Activated CD8-positive, alpha-beta memory T cell treated with anti-CD3 and anti-CD28 coated beads for 4 hours (primary cell): ENCODE results near the gene SCN1B.

ENCODE experiments used
- DNase-seq, 2 donors: peaks; one replicate each; pipeline ENCODE4 v3.0.0-alpha.2; 2020; ENCODE audit warnings: low read depth in 2 of 2

SCN1B gene

DNA sequence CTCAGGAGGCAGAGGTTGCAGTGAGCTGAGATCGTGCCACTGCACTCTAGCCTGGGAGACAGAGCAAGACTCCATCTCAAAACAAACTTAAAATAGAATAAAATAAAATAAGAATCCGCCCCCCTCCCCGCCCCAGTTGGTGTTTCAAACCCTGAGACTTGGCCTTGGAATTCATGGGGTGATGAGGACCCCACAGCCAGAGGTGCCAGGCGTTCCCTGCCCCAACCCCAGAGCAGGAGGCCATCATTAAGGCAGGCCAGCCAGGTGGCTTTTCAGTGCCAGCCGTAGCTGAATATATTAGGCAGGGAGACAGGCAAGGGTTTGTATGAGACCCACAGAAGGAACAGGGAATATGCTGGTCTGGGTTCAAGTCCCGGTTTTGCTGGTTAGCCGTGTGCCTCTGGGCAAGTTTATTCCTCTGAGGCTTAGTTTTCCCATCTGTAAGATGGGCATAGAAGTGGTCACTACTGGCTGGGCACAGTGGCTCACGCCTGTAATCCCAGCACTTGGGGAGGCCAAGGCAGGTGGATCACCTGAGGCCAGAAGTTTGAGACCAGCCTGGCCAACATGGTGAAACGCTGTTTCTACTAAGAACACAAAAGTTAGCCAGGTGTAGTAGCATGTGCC, 23.5 kb downstream of the SCN1B start:
- DNase-seq: no peak

DNA sequence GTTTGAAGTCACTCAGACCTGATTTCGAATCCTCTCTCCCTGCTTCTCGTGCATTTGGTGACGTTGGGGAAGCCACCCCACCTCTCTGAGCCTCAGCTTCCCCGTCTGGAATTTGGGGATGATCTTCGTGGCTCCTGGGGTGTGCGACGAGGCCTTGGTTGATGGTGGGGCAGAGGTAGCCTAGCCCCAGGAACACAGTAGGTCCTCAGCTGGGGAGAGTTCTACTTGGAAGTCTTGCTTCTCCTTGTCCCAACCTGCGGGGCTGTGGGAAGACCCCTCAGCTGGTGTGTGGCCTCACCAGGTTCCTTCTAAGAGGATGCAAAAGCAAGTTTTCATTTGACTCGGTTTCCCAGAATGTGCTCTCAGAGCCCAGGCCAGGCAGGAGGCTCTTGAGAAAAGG, 24.4 kb downstream of the SCN1B start:
- DNase-seq: no peak

DNA sequence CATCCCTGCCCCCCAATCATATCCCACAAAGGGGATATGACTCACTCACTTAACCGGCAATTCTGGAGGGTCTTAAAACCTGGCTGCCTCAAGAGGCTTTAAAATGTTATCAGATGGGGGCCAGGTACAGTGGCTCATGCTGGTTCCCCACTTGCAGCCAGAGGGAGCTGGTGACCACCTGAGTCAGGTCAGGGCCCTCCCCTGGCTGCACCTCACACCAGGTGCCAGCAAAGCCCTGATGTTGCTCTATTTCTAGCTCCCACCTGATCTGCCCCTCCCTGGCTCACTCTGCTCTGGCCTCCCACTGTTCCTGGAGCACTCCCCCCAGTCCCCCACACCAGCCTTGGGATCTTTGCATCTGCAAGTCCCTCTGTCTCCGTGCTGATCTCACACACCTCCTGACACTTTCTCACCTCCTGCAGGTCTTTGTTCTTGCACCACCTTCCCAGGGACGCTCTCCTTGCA, 25.5 kb downstream of the SCN1B start:
- DNase-seq: no peak

DNA sequence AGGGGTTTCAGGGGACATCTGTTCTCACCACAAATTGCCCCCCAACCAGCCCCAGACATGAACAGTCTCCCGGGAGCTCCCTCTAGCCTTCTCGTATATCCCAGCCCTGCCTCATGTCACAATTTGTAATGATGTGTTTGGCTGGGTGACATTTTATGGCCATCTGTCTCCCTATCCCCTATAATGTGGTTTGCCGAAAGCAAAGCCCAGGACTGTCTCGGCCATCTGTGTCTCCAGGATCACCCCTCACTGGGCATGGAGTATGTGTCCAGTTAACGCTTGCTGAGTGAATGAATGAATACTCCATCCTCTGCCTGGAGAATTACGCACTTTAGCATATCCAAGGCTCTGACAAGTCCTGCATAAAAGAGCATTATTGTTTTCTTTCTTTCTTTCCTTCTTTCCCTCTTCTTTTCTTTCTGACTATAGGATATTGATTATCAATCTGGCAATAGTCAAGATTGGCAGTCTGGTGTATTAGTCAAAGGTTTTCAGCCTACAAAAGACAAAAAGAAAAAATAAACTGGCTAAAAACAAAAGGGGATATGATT, 26.3 kb downstream of the SCN1B start:
- no peak for DNase-seq

DNA sequence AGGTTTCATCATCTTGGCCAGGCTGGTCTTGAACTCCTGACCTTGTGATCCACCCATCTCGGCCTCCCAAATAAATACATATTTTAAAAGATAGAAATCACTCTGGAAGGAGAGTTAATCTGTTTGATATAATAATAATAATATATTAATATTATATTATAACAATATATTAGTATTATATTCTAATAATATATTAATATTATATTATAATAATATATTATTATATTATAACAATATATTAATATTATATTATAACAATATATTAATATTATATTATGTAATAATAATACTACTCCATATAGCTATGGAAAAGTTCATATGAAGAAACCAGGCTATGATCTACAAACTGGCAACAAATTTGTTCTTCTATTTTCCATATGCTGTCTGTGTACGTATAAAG, 28.1 kb downstream of the SCN1B start:
- DNase-seq: no peak

DNA sequence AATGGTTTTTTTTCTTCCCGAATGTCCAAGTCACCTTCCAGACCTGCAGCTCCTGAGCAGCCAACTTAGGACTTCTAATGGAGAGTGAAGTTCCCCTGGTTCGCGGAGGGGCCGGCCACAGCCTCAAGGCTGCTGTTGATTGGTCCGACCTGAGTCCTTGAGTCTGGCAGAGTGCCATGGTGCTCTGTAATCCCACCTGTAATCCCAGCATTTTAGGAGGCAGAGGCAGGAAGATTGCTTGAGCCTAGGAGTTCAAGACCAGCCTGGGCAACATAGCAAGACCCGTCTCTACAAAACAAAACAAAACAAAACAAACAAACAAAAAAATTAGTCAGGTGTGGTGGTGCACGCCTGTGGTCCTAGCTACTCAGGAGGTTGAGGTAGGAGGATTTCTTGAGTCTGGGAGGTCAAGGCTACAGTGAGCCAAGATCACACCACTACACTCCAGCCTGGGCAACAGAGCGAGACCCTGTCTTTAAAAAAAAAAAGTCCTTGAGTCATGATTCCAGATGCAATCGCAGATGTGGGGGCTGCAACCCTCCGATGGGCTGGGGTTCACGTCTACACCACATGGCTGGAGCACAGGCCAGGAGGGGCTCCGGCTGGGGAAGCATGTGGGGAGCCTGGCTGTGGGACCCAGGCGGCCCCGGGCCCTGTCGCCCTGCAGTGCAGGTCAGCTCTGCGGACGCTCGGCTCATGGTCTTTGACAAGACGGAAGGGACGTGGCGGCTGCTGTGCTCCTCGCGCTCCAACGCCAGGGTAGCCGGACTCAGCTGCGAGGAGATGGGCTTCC, 28.9 kb downstream of the SCN1B start:
- no peak for DNase-seq

DNA sequence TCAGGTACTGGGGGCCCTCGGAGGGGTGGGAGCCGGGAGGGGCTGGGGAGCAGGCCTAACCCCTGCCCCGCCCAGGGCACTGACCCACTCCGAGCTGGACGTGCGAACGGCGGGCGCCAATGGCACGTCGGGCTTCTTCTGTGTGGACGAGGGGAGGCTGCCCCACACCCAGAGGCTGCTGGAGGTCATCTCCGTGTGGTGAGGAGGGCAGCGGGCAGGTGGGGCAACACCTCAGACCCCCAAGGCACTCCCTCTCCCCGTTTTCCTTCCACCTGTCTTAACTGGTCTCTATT, 29.5 kb downstream of the SCN1B start:
- DNase-seq: no peak

DNA sequence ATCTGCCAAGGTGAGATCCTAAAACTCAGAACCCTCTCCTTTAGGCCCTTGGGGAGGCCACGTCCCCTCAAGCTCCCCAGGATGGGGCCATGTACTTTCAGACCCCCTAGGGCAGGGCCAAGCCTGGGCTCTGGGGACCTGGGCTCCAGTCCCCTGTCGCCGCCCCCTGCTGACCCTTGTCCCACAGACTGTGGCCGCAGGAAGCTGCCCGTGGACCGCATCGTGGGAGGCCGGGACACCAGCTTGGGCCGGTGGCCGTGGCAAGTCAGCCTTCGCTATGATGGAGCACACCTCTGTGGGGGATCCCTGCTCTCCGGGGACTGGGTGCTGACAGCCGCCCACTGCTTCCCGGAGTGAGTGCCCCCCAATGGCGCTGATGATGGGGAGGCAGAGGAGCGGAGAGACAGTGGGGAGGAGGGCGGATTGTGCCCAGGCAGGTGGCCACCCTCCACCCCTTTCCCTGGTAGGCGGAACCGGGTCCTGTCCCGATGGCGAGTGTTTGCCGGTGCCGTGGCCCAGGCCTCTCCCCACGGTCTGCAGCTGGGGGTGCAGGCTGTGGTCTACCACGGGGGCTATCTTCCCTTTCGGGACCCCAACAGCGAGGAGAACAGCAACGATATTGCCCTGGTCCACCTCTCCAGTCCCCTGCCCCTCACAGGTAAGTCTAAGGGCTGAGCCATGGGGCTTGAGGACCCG, 30.0 kb downstream of the SCN1B start:
- no peak for DNase-seq

DNA sequence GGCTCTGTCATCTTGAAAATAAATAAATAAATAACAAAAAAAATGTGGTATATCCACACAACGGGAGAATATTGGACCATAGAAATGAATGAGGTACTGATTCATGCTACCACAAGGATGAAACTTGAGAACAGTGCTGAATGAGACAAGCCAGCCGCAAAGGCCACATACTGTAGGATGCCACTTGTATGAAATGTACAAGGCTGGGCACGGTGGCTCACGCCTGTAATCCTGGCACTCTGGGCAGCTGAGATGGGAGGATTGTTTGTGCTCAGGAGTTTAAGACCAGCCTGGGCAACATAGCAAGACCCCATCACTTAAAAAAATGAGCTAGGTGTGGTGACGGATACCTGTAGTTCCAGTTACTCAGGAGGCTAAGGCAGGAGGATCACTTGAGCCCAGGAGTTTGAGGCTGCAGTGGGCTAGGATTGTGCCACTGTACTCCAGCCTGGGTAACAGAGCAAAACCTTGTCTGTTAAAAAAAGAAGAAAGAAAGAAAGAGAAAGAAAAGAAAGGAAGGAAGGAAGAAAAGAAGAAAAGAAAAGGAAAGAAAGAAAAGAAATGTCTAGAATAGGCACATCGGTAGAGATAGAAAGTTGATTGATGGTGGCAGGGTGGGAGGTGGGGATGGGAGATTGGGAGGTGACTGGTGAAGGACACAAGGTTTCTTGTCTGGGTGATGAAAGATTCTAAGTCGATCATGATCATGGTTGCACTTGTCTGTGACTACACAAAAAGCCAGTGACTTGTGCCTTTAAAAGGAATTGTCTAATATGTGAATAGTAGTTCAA, 31.5 kb downstream of the SCN1B start:
- DNase-seq: no peak

DNA sequence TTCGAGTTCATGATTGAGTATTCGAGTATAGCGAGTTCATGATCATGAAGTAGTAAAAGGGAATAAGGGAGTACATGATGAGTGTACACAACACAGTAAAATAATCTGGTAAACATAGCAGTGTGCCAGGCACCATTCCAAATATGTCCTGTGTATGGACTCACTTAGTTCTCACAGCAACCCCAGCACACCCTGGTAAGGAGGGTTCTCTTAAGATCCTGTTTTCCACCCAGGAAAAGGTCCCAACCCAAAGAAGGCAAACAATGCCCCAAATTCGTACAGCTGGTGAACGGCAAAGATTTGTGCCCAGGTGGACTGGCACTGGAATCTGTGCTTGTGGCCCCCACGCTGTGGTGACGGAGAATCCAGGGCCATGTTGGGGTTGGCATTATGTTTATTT, 32.7 kb downstream of the SCN1B start:
- DNase-seq: no peak

DNA sequence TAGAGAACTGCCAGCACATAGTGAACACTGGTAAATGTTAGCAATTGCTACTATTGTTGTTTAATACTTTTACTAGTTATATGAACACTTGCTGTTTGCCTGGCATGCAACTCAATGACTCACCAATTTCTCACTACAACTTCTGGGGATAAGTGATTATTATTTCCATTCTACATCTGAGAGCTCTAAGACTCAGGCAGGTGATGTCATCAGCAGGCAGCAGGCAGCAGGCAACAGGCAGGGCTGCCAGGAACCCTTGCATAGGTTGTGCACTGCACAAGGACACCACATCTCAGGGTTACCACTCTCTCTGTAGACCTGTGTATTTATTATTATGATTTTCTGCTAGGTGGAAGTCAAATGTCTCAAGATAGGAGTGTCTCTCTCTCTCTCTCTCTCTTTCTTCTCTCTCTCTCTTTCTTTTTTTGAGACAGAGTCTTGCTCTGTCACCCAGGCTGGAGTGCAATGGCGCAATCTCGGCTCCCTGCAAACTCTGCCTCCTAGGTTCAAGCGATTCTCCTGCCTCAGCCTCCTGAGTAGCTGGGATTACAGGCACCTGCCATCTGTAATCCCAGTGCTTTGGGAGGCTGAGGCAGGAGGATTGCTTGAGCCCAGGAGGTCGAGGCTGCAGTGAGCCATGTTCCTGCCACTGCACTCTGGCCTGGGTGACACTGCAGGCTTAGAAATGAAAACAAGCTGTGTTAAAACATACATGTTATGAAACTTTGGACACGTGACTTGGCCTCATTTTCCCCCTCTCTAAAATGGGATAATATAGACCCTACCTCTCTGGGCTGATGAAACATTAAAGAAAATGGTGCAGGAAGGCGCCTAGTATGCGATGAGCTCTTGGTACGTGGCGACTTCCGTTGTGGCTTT, 33.9 kb downstream of the SCN1B start:
- no peak for DNase-seq

DNA sequence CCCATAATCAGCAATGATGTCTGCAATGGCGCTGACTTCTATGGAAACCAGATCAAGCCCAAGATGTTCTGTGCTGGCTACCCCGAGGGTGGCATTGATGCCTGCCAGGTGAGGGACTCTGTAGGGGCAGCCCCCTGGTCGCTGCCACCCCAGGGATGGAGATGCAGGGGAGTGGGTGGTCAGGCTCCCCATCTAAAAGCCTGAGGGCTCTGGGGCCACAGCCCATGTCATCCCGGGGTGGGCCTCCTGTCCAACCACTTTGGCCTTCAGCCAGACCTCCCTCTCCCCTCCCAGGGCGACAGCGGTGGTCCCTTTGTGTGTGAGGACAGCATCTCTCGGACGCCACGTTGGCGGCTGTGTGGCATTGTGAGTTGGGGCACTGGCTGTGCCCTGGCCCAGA, 35.3 kb downstream of the SCN1B start:
- no peak for DNase-seq

DNA sequence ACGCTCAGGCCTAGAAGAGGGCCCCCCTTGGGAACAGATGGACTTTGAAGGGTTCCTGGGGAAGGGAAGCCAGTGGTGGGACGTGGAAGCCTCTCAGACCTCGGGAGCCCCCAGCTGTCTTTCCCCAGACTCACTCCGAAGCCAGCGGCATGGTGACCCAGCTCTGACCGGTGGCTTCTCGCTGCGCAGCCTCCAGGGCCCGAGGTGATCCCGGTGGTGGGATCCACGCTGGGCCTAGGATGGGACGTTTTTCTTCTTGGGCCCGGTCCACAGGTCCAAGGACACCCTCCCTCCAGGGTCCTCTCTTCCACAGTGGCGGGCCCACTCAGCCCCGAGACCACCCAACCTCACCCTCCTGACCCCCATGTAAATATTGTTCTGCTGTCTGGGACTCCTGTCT, 35.9 kb downstream of the SCN1B start:
- DNase-seq: no peak

DNA sequence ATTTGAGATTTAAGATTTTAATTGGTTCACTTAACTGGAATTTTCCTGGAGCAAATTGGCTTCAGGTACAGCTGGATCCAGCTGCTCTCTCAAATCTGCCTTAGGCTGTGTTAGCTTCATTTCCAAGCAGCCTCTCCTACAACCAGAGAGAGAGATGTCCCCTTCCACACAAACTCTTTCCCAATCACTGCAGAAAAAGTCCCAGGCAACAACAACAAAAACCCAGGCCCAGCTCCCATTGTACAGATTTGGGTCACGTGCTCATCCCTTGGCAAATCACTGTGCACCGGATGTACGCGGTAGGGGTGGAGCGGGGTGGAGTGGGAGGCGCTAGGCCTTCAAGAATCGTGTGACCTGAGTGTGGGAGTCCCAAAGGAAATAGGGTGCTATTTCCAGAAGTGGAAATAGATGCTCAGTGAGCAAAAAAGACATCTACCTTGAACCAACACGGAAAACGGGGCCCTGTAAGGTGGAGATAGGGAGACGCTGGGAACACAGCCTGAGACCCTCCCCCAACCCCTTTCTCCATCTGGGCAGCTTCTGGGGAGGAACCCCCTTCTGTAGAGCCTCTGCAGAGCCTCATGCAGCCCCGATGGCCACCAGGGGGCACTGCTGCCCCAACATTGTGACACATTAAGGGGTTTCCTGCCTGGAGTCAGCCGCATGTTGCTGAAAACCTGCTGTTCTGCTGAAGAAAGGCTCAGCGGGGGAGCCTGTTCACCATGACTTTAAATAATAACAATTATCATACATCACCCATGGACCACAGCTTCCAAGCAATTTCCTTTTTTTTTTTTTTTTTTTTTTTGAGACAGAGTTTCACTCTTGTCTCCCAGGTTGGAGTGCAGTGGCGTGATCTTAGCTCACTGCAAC, 36.7 kb downstream of the SCN1B start:
- peak; percentile 76 to 78 for DNase-seq

DNA sequence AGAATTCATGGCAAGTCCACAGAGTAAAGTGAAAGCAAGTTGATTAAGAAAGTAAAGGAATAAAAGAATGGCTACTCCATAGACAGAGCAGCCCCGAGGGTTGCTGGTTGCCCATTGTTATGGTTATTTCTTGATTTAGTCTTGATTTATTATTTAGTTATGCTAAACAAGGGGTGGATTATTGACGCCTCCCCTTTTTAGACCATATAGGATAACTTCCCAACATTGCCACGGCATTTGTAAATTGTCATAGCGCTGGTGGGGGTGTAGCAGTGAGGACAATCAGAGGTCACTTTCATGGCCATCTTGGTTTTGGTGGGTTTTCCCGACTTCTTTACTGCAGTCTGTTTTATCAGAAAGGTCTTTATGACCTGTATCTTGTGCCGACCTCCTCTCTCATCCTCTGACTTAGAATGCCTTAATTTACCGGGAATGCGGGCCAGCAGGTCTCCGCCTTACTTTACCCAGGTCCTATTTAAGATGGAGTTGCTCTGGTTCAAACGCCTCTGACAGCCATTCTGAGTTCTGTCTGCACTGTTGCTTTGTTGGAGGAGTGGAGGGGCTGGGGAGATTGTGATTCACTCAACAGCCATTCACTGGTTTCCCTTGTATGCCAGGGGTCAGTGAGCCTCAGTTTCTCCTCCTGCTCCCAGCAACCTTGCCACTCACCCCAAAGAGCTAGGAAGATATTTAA, 38.8 kb downstream of the SCN1B start:
- DNase-seq: no peak

DNA sequence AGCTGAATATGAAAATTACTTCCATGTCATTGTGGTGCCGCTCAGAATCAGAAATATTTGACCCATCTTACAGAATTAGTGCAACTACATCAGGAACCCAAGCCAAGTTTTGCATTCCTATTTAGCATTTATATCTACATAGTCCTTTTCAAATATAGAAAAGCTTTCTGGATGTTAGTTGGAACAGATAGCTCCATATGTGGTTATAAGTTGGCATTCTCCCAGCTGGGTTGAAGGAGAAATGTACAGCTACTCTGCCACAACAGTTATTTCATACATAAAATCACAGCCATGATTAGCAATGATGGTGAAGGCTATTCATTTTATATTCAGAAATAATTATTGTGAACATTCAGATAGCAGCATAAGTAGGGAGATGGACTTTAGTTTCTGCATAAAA, 39.4 kb downstream of the SCN1B start:
- DNase-seq: no peak

DNA sequence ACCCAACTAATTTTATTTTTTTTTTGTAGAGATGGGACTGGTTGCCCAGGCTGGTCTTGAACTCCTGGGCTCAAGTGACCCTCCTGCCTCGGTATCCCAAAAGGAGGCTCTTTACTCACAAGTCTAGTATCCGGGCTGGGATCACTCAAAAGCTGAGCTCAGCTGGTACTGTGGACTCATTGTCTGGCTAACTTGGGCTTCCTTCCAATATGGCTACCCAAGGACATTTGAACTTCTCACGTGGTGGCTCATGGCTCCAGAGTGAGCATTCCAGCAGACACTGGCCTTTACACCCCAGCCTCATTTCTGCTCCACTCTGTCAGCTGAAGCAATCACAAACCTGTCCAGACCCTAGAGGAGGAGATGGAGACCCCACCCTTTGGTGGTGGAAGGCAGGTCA, 40.2 kb downstream of the SCN1B start:
- DNase-seq: no peak

DNA sequence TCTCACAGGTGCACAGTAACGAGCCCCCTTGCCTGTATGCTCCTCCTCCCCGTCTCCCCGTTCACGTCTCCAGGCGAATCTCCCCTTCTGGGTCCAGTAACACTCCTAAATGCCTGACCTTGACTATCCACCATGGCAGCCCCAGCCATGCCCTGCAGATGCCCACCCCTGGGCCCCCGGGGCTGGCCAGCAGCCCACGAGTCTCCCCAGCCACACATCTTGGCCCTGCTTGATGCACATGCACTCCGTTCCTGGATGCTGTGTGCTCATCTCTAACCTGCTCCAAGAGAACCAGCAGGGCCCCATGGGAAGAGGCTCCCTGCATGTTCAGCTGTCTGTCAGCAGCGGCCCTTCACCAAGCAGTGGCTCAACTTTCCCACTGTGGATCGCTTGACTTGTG, 43.2 kb downstream of the SCN1B start:
- DNase-seq: no peak

DNA sequence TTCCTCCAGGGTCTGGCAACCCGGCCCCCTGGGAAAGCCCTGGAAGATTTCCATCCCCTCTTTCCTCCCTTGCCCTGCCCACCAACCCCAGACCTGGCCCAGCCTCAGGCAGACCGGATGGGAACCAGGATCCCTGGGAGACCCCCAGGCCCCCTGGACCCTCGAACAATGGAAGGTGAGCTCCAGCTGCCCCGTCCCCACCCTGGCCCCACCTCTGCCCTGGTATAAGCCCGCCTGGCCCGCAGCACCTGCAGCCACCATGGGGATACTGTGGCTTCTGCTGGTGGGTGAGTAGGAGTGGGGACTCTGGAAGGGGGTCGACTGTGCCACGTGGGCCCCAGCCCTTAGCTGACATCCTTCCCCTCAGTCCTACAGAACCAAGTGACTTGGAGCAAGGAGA, 43.7 kb downstream of the SCN1B start:
- no peak for DNase-seq
